ENCODE data around the gene TBC1D3.
"Not testable (repeated sequence)": the region's sequence is repeated elsewhere in the genome, so short reads cannot be mapped to it uniquely, and the experiment has no call there.

Gene TBC1D3

GRCh38 chr17:38192455-38192854 lies at the start of gene TBC1D3:
Gene TBC1D3, minus strand, starts transcription at chr17:38192555. Its CDS starts 1,526 bp downstream, at chr17:38191029.
- DNase-seq = not testable (repeated sequence)

- DNase-seq = not testable (repeated sequence)
Observed at GRCh38 chr17:38232790-38233189, 40.4 kb upstream of the TBC1D3 start.

GRCh38 chr17:38225844-38226495 lies 33.6 kb upstream of the TBC1D3 start:
- not testable (repeated sequence) for DNase-seq

- DNase-seq = not testable (repeated sequence)
Observed at GRCh38 chr17:38220867-38221266, 28.5 kb upstream of the TBC1D3 start.

GRCh38 chr17:38200271-38200670 lies 7.9 kb upstream of the TBC1D3 start:
- not testable (repeated sequence) for DNase-seq

- DNase-seq = not testable (repeated sequence)
Observed at GRCh38 chr17:38134860-38135259, 57.5 kb downstream of the TBC1D3 start.

Measured in fibroblast of skin of right biceps (primary cell).